ENCODE results near the gene KRT4.

DNA sequence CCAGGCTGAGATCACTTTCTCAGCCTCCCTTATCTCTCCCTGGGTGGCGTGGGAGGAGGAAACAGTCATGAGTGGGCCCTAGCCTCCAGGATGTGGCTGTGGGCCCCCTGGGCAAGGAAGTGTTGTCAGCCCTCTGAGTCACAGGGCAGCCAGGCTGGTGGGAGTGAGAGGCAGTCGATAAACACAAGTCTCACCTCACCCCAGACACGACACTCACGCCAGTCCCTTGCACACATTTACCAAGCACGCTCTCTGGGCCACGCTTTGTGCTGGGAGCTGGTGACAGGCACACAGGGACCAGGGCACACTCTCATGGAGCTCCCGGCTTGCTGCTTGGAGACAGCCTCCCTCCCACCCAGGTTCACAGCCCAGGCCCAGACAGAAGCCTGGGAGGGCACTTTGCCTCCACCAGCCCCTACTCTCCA is 22.1 kb upstream of the KRT4 start:
- TF ChIP-seq, protein P1, sequence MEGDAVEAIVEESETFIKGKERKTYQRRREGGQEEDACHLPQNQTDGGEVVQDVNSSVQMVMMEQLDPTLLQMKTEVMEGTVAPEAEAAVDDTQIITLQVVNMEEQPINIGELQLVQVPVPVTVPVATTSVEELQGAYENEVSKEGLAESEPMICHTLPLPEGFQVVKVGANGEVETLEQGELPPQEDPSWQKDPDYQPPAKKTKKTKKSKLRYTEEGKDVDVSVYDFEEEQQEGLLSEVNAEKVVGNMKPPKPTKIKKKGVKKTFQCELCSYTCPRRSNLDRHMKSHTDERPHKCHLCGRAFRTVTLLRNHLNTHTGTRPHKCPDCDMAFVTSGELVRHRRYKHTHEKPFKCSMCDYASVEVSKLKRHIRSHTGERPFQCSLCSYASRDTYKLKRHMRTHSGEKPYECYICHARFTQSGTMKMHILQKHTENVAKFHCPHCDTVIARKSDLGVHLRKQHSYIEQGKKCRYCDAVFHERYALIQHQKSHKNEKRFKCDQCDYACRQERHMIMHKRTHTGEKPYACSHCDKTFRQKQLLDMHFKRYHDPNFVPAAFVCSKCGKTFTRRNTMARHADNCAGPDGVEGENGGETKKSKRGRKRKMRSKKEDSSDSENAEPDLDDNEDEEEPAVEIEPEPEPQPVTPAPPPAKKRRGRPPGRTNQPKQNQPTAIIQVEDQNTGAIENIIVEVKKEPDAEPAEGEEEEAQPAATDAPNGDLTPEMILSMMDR (IDR thresholded peaks at IDR 0.05; ENCODE audit: poor library complexity) = no peak
- TF ChIP-seq EZH2phosphoT487 (IDR thresholded peaks at IDR 0.05; ENCODE audit: low read depth, severe bottlenecking, unreplicated experiment) (no peak), EZH2 (IDR thresholded peaks at IDR 0.05; ENCODE audit: borderline replicate concordance) (no peak)
